Loucy (cell line): ENCODE results near the gene MRO.

Source experiments
- CTCF ChIP-seq: fragments of 200-600 bp; sonication (generic); conservative IDR thresholded peaks from 2 replicates; pipeline ENCODE4 v1.5.1; 2014; ENCODE audit warnings: mild to moderate bottlenecking, antibody characterized with exemption, low read length
- EZH2phosphoT487 ChIP-seq: fragments of 200-600 bp; IDR thresholded peaks from 2 replicates; pipeline ENCODE4 v1.6.1; 2018; ENCODE audit warnings: antibody characterized with exemption, mild to moderate bottlenecking, moderate library complexity, borderline replicate concordance

GRCh38 chr18:50753311-50753710 lies 66.5 kb downstream of the MRO start:
- TF ChIP-seq CTCF: no peak
- TF ChIP-seq EZH2phosphoT487: no peak
